Fibroblast of lung (primary cell): ENCODE results near the gene ENTHD1.
"Not testable (repeated sequence)": the region's sequence is repeated elsewhere in the genome, so short reads cannot be mapped to it uniquely, and the experiment has no call there.

Experiments used
- CTCF ChIP-seq, 2 donors: IDR thresholded peaks in 1 of 2; conservative IDR thresholded peaks in 1 of 2; 1 replicate in 1 of 2; 2 replicates in 1 of 2; pipeline ENCODE4 v1.5.1; 2011 to 2012; ENCODE audit warnings: low read length in 2 of 2, control low read depth in 1 of 2, inconsistent platforms in 1 of 2, low read depth in 1 of 2, mild to moderate bottlenecking in 1 of 2
- EZH2 ChIP-seq: IDR thresholded peaks from 2 replicates; pipeline ENCODE4 v1.5.1; 2012; ENCODE audit warnings: low read length, control low read depth, mild to moderate bottlenecking; ENCODE audit errors: missing control alignments

GRCh38 chr22:39734046-39734445 lies 159.5 kb downstream of the ENTHD1 start:
- not testable (repeated sequence) for TF ChIP-seq CTCF (conservative IDR thresholded peaks at IDR 0.05 in 1 of 2, IDR thresholded peaks at IDR 0.05 in 1 of 2; ENCODE audit: low read depth in 1 of 2, low read length in 2 of 2); EZH2
